Ishikawa (cell line): Measurements from ENCODE around the gene CSNK2B.

Source experiments
- CEBPB ChIP-seq: IDR thresholded peaks from 2 replicates; pipeline ENCODE4 v1.6.1; 2012
- CREB1 ChIP-seq: IDR thresholded peaks from 2 replicates; pipeline ENCODE4 v1.6.1; 2012; ENCODE audit warnings: low read depth
- EGR1 ChIP-seq: IDR thresholded peaks from 2 replicates; pipeline ENCODE4 v1.6.1; 2012
- EP300 ChIP-seq: IDR thresholded peaks from 2 replicates; pipeline ENCODE4 v1.6.1; 2012; ENCODE audit warnings: borderline replicate concordance
- FOXM1 ChIP-seq: IDR thresholded peaks from 2 replicates; pipeline ENCODE4 v1.6.1; 2012; ENCODE audit warnings: low read depth, borderline replicate concordance
- RAD21 ChIP-seq: IDR thresholded peaks from 2 replicates; pipeline ENCODE4 v1.6.1; 2012; ENCODE audit warnings: low read depth
- TAF1 ChIP-seq: IDR thresholded peaks from 2 replicates; pipeline ENCODE4 v1.6.1; 2012; ENCODE audit warnings: low read depth, mild to moderate bottlenecking
- TEAD4 ChIP-seq: IDR thresholded peaks from 2 replicates; pipeline ENCODE4 v1.6.1; 2012
- YY1 ChIP-seq: IDR thresholded peaks from 2 replicates; pipeline ENCODE4 v1.6.1; 2012; ENCODE audit warnings: low read depth
- TF ChIP-seq, protein P1 (sequence below): IDR thresholded peaks from 2 replicates; pipeline ENCODE4 v1.6.1; 2012; ENCODE audit warnings: low read depth, mild to moderate bottlenecking
- TF ChIP-seq, protein P2 (sequence below): IDR thresholded peaks from 2 replicates; pipeline ENCODE4 v1.6.1; 2012

DNA sequence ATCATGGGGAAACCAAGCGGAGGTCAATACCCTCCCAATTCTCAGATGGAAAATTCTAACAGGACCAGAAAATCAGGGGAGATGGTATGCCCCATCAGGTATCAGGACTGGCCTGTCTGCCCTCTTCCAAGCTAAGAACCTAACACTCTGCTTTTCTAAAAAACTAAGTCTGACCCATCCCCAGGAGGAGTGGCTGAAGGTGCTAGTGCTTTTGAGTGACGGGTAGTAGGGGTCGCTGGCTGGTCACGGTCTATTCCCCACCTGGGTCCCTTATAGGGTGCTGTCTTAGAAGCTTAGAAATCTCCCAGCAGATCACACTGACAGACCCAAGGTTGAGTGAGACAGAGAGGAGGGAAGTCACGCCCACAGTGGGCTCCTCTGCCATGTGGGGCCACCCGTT is 27.7 kb downstream of the CSNK2B start:
- TF ChIP-seq, protein P1, sequence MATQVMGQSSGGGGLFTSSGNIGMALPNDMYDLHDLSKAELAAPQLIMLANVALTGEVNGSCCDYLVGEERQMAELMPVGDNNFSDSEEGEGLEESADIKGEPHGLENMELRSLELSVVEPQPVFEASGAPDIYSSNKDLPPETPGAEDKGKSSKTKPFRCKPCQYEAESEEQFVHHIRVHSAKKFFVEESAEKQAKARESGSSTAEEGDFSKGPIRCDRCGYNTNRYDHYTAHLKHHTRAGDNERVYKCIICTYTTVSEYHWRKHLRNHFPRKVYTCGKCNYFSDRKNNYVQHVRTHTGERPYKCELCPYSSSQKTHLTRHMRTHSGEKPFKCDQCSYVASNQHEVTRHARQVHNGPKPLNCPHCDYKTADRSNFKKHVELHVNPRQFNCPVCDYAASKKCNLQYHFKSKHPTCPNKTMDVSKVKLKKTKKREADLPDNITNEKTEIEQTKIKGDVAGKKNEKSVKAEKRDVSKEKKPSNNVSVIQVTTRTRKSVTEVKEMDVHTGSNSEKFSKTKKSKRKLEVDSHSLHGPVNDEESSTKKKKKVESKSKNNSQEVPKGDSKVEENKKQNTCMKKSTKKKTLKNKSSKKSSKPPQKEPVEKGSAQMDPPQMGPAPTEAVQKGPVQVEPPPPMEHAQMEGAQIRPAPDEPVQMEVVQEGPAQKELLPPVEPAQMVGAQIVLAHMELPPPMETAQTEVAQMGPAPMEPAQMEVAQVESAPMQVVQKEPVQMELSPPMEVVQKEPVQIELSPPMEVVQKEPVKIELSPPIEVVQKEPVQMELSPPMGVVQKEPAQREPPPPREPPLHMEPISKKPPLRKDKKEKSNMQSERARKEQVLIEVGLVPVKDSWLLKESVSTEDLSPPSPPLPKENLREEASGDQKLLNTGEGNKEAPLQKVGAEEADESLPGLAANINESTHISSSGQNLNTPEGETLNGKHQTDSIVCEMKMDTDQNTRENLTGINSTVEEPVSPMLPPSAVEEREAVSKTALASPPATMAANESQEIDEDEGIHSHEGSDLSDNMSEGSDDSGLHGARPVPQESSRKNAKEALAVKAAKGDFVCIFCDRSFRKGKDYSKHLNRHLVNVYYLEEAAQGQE, result no peak
- TF ChIP-seq, protein P2, sequence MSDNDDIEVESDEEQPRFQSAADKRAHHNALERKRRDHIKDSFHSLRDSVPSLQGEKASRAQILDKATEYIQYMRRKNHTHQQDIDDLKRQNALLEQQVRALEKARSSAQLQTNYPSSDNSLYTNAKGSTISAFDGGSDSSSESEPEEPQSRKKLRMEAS, result no peak
- TF ChIP-seq TAF1 (no peak), EP300 (no peak), RAD21 (no peak), CEBPB (no peak), FOXM1 (no peak), TEAD4 (no peak), YY1 (no peak), CREB1 (no peak), EGR1 (no peak)
